Measurements from ENCODE around the gene GNB2. TPM values are rescaled to one million over a fixed set of nuclear protein-coding genes. Genes with fewer than 3 reads are reported as not detected.

The GNB2 gene
- total and polyA plus RNA-seq, 2 of the 13 experiments (the other 11 are each of a cell fraction or from before 2014, with no cell fraction given): 48.3 to 67.1 TPM

GRCh38 chr7:100726996-100727761 lies 53.6 kb downstream of the GNB2 start (continued):
- TF ChIP-seq, protein P1, sequence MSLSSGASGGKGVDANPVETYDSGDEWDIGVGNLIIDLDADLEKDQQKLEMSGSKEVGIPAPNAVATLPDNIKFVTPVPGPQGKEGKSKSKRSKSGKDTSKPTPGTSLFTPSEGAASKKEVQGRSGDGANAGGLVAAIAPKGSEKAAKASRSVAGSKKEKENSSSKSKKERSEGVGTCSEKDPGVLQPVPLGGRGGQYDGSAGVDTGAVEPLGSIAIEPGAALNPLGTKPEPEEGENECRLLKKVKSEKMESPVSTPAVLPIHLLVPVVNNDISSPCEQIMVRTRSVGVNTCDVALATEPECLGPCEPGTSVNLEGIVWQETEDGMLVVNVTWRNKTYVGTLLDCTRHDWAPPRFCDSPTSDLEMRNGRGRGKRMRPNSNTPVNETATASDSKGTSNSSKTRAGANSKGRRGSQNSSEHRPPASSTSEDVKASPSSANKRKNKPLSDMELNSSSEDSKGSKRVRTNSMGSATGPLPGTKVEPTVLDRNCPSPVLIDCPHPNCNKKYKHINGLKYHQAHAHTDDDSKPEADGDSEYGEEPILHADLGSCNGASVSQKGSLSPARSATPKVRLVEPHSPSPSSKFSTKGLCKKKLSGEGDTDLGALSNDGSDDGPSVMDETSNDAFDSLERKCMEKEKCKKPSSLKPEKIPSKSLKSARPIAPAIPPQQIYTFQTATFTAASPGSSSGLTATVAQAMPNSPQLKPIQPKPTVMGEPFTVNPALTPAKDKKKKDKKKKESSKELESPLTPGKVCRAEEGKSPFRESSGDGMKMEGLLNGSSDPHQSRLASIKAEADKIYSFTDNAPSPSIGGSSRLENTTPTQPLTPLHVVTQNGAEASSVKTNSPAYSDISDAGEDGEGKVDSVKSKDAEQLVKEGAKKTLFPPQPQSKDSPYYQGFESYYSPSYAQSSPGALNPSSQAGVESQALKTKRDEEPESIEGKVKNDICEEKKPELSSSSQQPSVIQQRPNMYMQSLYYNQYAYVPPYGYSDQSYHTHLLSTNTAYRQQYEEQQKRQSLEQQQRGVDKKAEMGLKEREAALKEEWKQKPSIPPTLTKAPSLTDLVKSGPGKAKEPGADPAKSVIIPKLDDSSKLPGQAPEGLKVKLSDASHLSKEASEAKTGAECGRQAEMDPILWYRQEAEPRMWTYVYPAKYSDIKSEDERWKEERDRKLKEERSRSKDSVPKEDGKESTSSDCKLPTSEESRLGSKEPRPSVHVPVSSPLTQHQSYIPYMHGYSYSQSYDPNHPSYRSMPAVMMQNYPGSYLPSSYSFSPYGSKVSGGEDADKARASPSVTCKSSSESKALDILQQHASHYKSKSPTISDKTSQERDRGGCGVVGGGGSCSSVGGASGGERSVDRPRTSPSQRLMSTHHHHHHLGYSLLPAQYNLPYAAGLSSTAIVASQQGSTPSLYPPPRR (CRISPR knock-in tag; IDR thresholded peaks at IDR 0.05; ENCODE audit: borderline replicate concordance): no peak
- TF ChIP-seq MAF1 (CRISPR knock-in tag; IDR thresholded peaks at IDR 0.05; ENCODE audit: borderline replicate concordance) (no peak), CREB3 (CRISPR knock-in tag; IDR thresholded peaks at IDR 0.05) (no peak), RARA (CRISPR knock-in tag; IDR thresholded peaks at IDR 0.05) (peak; percentile 36), ZNF3 (CRISPR knock-in tag; IDR thresholded peaks at IDR 0.05) (0 out of 2 replicates have a peak, but pooled peaks have one; percentile 35), NFATC3 (CRISPR knock-in tag; IDR thresholded peaks at IDR 0.05) (no peak), TSC22D2 (CRISPR knock-in tag; IDR thresholded peaks at IDR 0.05; ENCODE audit: borderline replicate concordance) (no peak), IKZF4 (CRISPR knock-in tag; IDR thresholded peaks at IDR 0.05; ENCODE audit: borderline replicate concordance, low read depth, not compliant biosample characterization) (no peak), LCORL (IDR thresholded peaks at IDR 0.05) (no peak), LCORL (CRISPR knock-in tag; IDR thresholded peaks at IDR 0.05) (no peak), REPIN1 (CRISPR knock-in tag; IDR thresholded peaks at IDR 0.05; ENCODE audit: borderline replicate concordance, low read depth) (no peak), KDM5A (IDR thresholded peaks at IDR 0.05; ENCODE audit: borderline replicate concordance, low read length) (no peak), KAT8 (CRISPR knock-in tag; IDR thresholded peaks at IDR 0.05) (peak; percentile 50; the same call in 1 of the 2 replicates), HDAC6 (IDR thresholded peaks at IDR 0.05; ENCODE audit: low read depth, low read length) (no peak)
- TF ChIP-seq, protein P2, sequence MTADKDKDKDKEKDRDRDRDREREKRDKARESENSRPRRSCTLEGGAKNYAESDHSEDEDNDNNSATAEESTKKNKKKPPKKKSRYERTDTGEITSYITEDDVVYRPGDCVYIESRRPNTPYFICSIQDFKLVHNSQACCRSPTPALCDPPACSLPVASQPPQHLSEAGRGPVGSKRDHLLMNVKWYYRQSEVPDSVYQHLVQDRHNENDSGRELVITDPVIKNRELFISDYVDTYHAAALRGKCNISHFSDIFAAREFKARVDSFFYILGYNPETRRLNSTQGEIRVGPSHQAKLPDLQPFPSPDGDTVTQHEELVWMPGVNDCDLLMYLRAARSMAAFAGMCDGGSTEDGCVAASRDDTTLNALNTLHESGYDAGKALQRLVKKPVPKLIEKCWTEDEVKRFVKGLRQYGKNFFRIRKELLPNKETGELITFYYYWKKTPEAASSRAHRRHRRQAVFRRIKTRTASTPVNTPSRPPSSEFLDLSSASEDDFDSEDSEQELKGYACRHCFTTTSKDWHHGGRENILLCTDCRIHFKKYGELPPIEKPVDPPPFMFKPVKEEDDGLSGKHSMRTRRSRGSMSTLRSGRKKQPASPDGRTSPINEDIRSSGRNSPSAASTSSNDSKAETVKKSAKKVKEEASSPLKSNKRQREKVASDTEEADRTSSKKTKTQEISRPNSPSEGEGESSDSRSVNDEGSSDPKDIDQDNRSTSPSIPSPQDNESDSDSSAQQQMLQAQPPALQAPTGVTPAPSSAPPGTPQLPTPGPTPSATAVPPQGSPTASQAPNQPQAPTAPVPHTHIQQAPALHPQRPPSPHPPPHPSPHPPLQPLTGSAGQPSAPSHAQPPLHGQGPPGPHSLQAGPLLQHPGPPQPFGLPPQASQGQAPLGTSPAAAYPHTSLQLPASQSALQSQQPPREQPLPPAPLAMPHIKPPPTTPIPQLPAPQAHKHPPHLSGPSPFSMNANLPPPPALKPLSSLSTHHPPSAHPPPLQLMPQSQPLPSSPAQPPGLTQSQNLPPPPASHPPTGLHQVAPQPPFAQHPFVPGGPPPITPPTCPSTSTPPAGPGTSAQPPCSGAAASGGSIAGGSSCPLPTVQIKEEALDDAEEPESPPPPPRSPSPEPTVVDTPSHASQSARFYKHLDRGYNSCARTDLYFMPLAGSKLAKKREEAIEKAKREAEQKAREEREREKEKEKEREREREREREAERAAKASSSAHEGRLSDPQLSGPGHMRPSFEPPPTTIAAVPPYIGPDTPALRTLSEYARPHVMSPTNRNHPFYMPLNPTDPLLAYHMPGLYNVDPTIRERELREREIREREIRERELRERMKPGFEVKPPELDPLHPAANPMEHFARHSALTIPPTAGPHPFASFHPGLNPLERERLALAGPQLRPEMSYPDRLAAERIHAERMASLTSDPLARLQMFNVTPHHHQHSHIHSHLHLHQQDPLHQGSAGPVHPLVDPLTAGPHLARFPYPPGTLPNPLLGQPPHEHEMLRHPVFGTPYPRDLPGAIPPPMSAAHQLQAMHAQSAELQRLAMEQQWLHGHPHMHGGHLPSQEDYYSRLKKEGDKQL (CRISPR knock-in tag; IDR thresholded peaks at IDR 0.05; ENCODE audit: low read depth): no peak
